GM12864 (cell line): ENCODE results near the gene BLOC1S3.

Experiments used
- DNase-seq: peaks from one replicate; pipeline ENCODE4 v3.0.0-alpha.2; 2011; ENCODE audit warnings: low read depth
- H3K4me3 ChIP-seq: 2 replicates; pipeline ENCODE4 v1.5.1; 2011; ENCODE audit warnings: mild to moderate bottlenecking, low read depth, low read length, control low read depth
- CTCF ChIP-seq: IDR thresholded peaks from 2 replicates; pipeline ENCODE4 v1.5.1; 2011; ENCODE audit warnings: low read depth, mild to moderate bottlenecking, moderate library complexity, low read length, control low read depth, inconsistent platforms; ENCODE audit errors: missing control alignments

Gene BLOC1S3

GRCh38 chr19:45141203-45141900 lies 37.2 kb upstream of the BLOC1S3 start:
- DNase-seq, result no peak
- no peak for TF ChIP-seq CTCF
- H3K4me3 ChIP-seq, result no peak overlapping the region

- DNase-seq, result no peak
- H3K4me3 ChIP-seq, result no peak overlapping the region
- TF ChIP-seq CTCF, result no peak
Measured at GRCh38 chr19:45142016-45142725, 36.4 kb upstream of the BLOC1S3 start.

- no peak overlapping the region for H3K4me3 ChIP-seq
- no peak for TF ChIP-seq CTCF
- no peak for DNase-seq
Measured at GRCh38 chr19:45142726-45143110, 35.9 kb upstream of the BLOC1S3 start.

GRCh38 chr19:45144431-45145269 lies 33.9 kb upstream of the BLOC1S3 start:
- no peak for DNase-seq

GRCh38 chr19:45145270-45146189 lies 33.1 kb upstream of the BLOC1S3 start:
- no peak overlapping the region for H3K4me3 ChIP-seq
- no peak for DNase-seq
- TF ChIP-seq CTCF, result no peak

More at GRCh38 chr19:45144431-45145269, 33.9 kb upstream of the BLOC1S3 start:
- no peak overlapping the region for H3K4me3 ChIP-seq
- TF ChIP-seq CTCF, result no peak

- TF ChIP-seq CTCF, result no peak
- DNase-seq, result no peak
- H3K4me3 ChIP-seq, result no peak overlapping the region
Measured at GRCh38 chr19:45146251-45146650, 32.3 kb upstream of the BLOC1S3 start.
